Osteocyte (in vitro differentiated cells): ENCODE measurements around the gene RNF146. TPM values are rescaled to one million over a fixed set of nuclear protein-coding genes. Genes with fewer than 3 reads are reported as not detected.

Source experiments
- DNase-seq: peaks from one replicate; pipeline ENCODE4 v3.0.0; 2021; ENCODE audit warnings: mixed read lengths; ENCODE audit not compliant: unreplicated experiment; ENCODE audit errors: extremely low spot score
- H3K27ac Mint-ChIP-seq: one replicate; pipeline ENCODE4 v1.8.0; 2021; ENCODE audit warnings: mild to moderate bottlenecking, mixed read lengths; ENCODE audit not compliant: unreplicated experiment
- H3K27me3 Mint-ChIP-seq: one replicate; pipeline ENCODE4 v1.8.0; 2021; ENCODE audit warnings: mixed read lengths; ENCODE audit not compliant: unreplicated experiment
- H3K36me3 Mint-ChIP-seq: one replicate; pipeline ENCODE4 v1.8.0; 2021; ENCODE audit warnings: mixed read lengths; ENCODE audit not compliant: unreplicated experiment
- H3K4me1 Mint-ChIP-seq: one replicate; pipeline ENCODE4 v1.8.0; 2021; ENCODE audit warnings: mixed read lengths; ENCODE audit not compliant: unreplicated experiment
- H3K4me3 Mint-ChIP-seq: one replicate; pipeline ENCODE4 v1.8.0; 2021; ENCODE audit warnings: mild to moderate bottlenecking, moderate library complexity, mixed read lengths; ENCODE audit not compliant: unreplicated experiment
- H3K9me3 Mint-ChIP-seq: one replicate; pipeline ENCODE4 v1.8.0; 2021; ENCODE audit warnings: mixed read lengths; ENCODE audit not compliant: unreplicated experiment
- CTCF ChIP-seq: fragments of 200-600 bp; sonication (generic); IDR thresholded peaks from 2 replicates; pipeline ENCODE4 v1.5.0; 2021; ENCODE audit warnings: antibody characterized with exemption, mild to moderate bottlenecking, moderate library complexity
- total RNA-seq: library from RNA; stranded (reverse); gene quantifications from 2 replicates; pipeline ENCODE4 v1.2.1, GENCODE V29; 2021

The RNF146 gene
- total RNA-seq, 1 donor from 2014 or later, result 58.4 TPM

GRCh38 chr6:127299522-127300240 lies 33.0 kb downstream of the RNF146 start:
- peak overlapping the region; percentile 37 for H3K27ac Mint-ChIP-seq
- no peak for TF ChIP-seq CTCF
- no peak for DNase-seq
- H3K4me1 Mint-ChIP-seq, result peaks cover 25% of the 10 kb centered on the region
- no peaks in the 10 kb centered on the region for H3K27me3 Mint-ChIP-seq
- no peaks in the 10 kb centered on the region for H3K9me3 Mint-ChIP-seq
- H3K36me3 Mint-ChIP-seq, result peaks cover 2% of the 10 kb centered on the region
- H3K4me3 Mint-ChIP-seq, result no peak overlapping the region

GRCh38 chr6:127300411-127300810 lies 33.7 kb downstream of the RNF146 start:
- no peak for DNase-seq
- Mint-ChIP-seq H3K9me3 (no peaks in the 10 kb centered on the region), H3K27me3 (no peaks in the 10 kb centered on the region), H3K4me3 (no peak overlapping the region), H3K36me3 (peaks cover 4% of the 10 kb centered on the region), H3K27ac (peak overlapping the region; percentile 51), H3K4me1 (peaks cover 25% of the 10 kb centered on the region)
- TF ChIP-seq CTCF, result no peak

GRCh38 chr6:127301199-127301700 lies 34.6 kb downstream of the RNF146 start:
- H3K9me3 Mint-ChIP-seq, result peaks cover 7% of the 10 kb centered on the region

GRCh38 chr6:127302728-127303660 lies 36.3 kb downstream of the RNF146 start:
- TF ChIP-seq CTCF, result peak; percentile 81
- Mint-ChIP-seq H3K27ac (no peak overlapping the region), H3K36me3 (peaks cover 26% of the 10 kb centered on the region), H3K27me3 (no peaks in the 10 kb centered on the region), H3K4me1 (peaks cover 23% of the 10 kb centered on the region), H3K9me3 (peaks cover 19% of the 10 kb centered on the region), H3K4me3 (no peak overlapping the region)
- no peak for DNase-seq

More at GRCh38 chr6:127301199-127301700, 34.6 kb downstream of the RNF146 start:
- H3K27me3 Mint-ChIP-seq, result no peaks in the 10 kb centered on the region
- H3K4me1 Mint-ChIP-seq, result peaks cover 25% of the 10 kb centered on the region
- H3K27ac Mint-ChIP-seq, result no peak overlapping the region
- no peak overlapping the region for H3K4me3 Mint-ChIP-seq
- no peak for TF ChIP-seq CTCF
- DNase-seq, result no peak
- H3K36me3 Mint-ChIP-seq, result peaks cover 12% of the 10 kb centered on the region

- Mint-ChIP-seq H3K4me3 (no peak overlapping the region), H3K27me3 (no peaks in the 10 kb centered on the region), H3K4me1 (peaks cover 19% of the 10 kb centered on the region), H3K36me3 (peaks cover 35% of the 10 kb centered on the region), H3K27ac (no peak overlapping the region), H3K9me3 (peaks cover 27% of the 10 kb centered on the region)
- no peak for DNase-seq
- TF ChIP-seq CTCF, result no peak
Observed at GRCh38 chr6:127303917-127304316, 37.3 kb downstream of the RNF146 start.
